H1 (cell line): ENCODE data around the gene GSG1L2. TPM values are rescaled to one million over a fixed set of nuclear protein-coding genes. Genes with fewer than 3 reads are reported as not detected.

ENCODE experiments used
- CTCF ChIA-PET: fragments of 300-600 bp; sonication (Branson Sonifier 250); formaldehyde crosslinking; loops from one replicate; lab custom pipeline; 2021; ENCODE audit not compliant: partially characterized antibody; lab: Charles Lee
- POLR2A ChIA-PET: fragments of 300-600 bp; sonication (Branson Sonifier 250); formaldehyde crosslinking; loops from one replicate; lab custom pipeline; 2021; ENCODE audit warnings: inconsistent platforms; ENCODE audit not compliant: partially characterized antibody; lab: Charles Lee
- DNase-seq, 2 experiments: peaks; one replicate each; pipeline versions ENCODE4 v3.0.0 to v3.0.0-alpha.2; 2010 to 2022; ENCODE audit warnings: low spot score in 2 of 2, low read depth in 1 of 2, mixed read lengths in 1 of 2
- FAIRE-seq: peaks from 2 replicates; lab custom pipeline; 2011; peaks lifted over from hg19 to GRCh38; lab: Jason Lieb, UNC
- H2AFZ ChIP-seq: 2 replicates; pipeline ENCODE4 v1.8.1; 2012; ENCODE audit warnings: low read length, inconsistent platforms
- H2AK5ac ChIP-seq: 2 replicates; pipeline ENCODE4 v1.6.1; 2013; ENCODE audit warnings: low read depth, low read length
- H2BK120ac ChIP-seq: replicated peaks from 2 replicates; pipeline ENCODE3; 2013; ENCODE audit warnings: low read depth, low read length, inconsistent platforms
- H2BK12ac ChIP-seq: 2 replicates; pipeline ENCODE4 v1.6.1; 2013; ENCODE audit warnings: low read depth, low read length
- H2BK15ac ChIP-seq: 2 replicates; pipeline ENCODE4 v1.6.1; 2013; ENCODE audit warnings: low read length
- H2BK20ac ChIP-seq: 2 replicates; pipeline ENCODE4 v1.6.1; 2013; ENCODE audit warnings: low read length
- H2BK5ac ChIP-seq: 2 replicates; pipeline ENCODE4 v1.6.1; 2013; ENCODE audit warnings: low read depth, low read length
- H3K14ac ChIP-seq: 2 replicates; pipeline ENCODE4 v1.6.1; 2013; ENCODE audit warnings: inconsistent platforms; ENCODE audit not compliant: insufficient read length
- H3K18ac ChIP-seq: 2 replicates; pipeline ENCODE4 v1.6.1; 2013; ENCODE audit warnings: low read length; ENCODE audit errors: extremely low read depth
- H3K23ac ChIP-seq: 2 replicates; pipeline ENCODE4 v1.6.1; 2013; ENCODE audit warnings: inconsistent platforms; ENCODE audit not compliant: insufficient read length
- H3K23me2 ChIP-seq: 2 replicates; pipeline ENCODE4 v1.6.1; 2013; ENCODE audit warnings: low read depth, low read length
- H3K27ac ChIP-seq: 2 replicates; pipeline ENCODE4 v1.6.1; 2011; ENCODE audit warnings: low read depth, low read length, inconsistent platforms
- H3K27me3 ChIP-seq, 4 experiments: replicated peaks in 1 of 4; 1 replicate in 1 of 4; 2 replicates in 3 of 4; pipeline versions ENCODE4 v1.6.1 to v1.8.1; 2011 to 2013; ENCODE audit warnings: low read length in 3 of 4, mild to moderate bottlenecking in 3 of 4, inconsistent platforms in 2 of 4, mixed read lengths in 2 of 4, moderate library complexity in 1 of 4; ENCODE audit not compliant: control insufficient read depth in 3 of 4, insufficient read depth in 3 of 4; ENCODE audit errors: extremely low read depth in 1 of 4
- H3K36me3 ChIP-seq, 4 experiments: 2 replicates each; pipeline versions ENCODE4 v1.6.1 to v1.8.1; 2011 to 2013; ENCODE audit warnings: mild to moderate bottlenecking in 4 of 4, low read length in 3 of 4, moderate library complexity in 2 of 4, control low read depth in 1 of 4, inconsistent platforms in 1 of 4; ENCODE audit not compliant: insufficient read depth in 4 of 4, control insufficient read depth in 2 of 4
- H3K4ac ChIP-seq: replicated peaks from 2 replicates; pipeline ENCODE3; 2013; ENCODE audit warnings: low read length, low read depth, mixed read lengths, inconsistent platforms; ENCODE audit not compliant: insufficient read length
- H3K4me1 ChIP-seq, 4 experiments: replicated peaks in 1 of 4; 1 replicate in 1 of 4; 2 replicates in 3 of 4; pipeline versions ENCODE4 v1.6.1 to v1.8.1; 2011 to 2013; ENCODE audit warnings: low read length in 3 of 4, inconsistent platforms in 2 of 4, mixed read lengths in 1 of 4; ENCODE audit not compliant: insufficient read depth in 4 of 4, control insufficient read depth in 3 of 4
- H3K4me2 ChIP-seq, 2 experiments: 2 replicates each; pipeline versions ENCODE4 v1.6.1 to v1.8.1; 2011 to 2013; ENCODE audit warnings: low read depth in 2 of 2, low read length in 2 of 2, control low read depth in 1 of 2, inconsistent platforms in 1 of 2, mild to moderate bottlenecking in 1 of 2; ENCODE audit not compliant: insufficient read depth in 1 of 2
- H3K4me3 ChIP-seq, 4 experiments: fragments of 200-600, 300-600 bp in 1 of 4; sonication (generic), shearing (Covaris generic), sonication (Bioruptor Twin) in 1 of 4; 2 replicates each; pipeline versions ENCODE4 v1.5.1 to v1.8.1; 2011 to 2016; ENCODE audit warnings: low read length in 4 of 4, low read depth in 3 of 4, control low read depth in 2 of 4, inconsistent platforms in 2 of 4, mild to moderate bottlenecking in 2 of 4, mixed read lengths in 1 of 4, moderate library complexity in 1 of 4; ENCODE audit not compliant: insufficient read depth in 2 of 4; ENCODE audit errors: extremely low read depth in 1 of 4
- H3K56ac ChIP-seq: replicated peaks from 2 replicates; pipeline ENCODE3; 2013; ENCODE audit warnings: low read depth, mild to moderate bottlenecking, mixed read lengths, low read length, inconsistent platforms; ENCODE audit not compliant: insufficient read length
- H3K79me1 ChIP-seq: 2 replicates; pipeline ENCODE4 v1.6.1; 2013; ENCODE audit warnings: low read depth, low read length, control low read depth
- H3K79me2 ChIP-seq, 2 experiments: 2 replicates each; pipeline versions ENCODE4 v1.6.1 to v1.8.1; 2012 to 2013; ENCODE audit warnings: low read length in 2 of 2, mild to moderate bottlenecking in 2 of 2, inconsistent platforms in 1 of 2; ENCODE audit not compliant: insufficient read depth in 2 of 2, control insufficient read depth in 1 of 2
- H3K9ac ChIP-seq, 4 experiments: replicated peaks in 1 of 4; 1 replicate in 1 of 4; 2 replicates in 3 of 4; pipeline versions ENCODE4 v1.6.1 to v1.8.1; 2011 to 2013; ENCODE audit warnings: low read depth in 3 of 4, low read length in 3 of 4, control low read depth in 2 of 4, mild to moderate bottlenecking in 2 of 4, moderate library complexity in 2 of 4, inconsistent platforms in 1 of 4; ENCODE audit errors: extremely low read depth in 1 of 4
- H3K9me3 ChIP-seq, 2 experiments: 2 replicates each; pipeline versions ENCODE4 v1.6.1 to v1.8.1; 2012 to 2013; ENCODE audit warnings: mild to moderate bottlenecking in 2 of 2, moderate library complexity in 2 of 2, control low read depth in 1 of 2, inconsistent platforms in 1 of 2, low read depth in 1 of 2, low read length in 1 of 2, mixed read lengths in 1 of 2; ENCODE audit not compliant: insufficient read depth in 2 of 2
- H4K20me1 ChIP-seq, 2 experiments: replicated peaks in 1 of 2; 2 replicates each; pipeline versions ENCODE3 to v1.8.1; 2011 to 2013; ENCODE audit warnings: inconsistent platforms in 2 of 2, low read length in 2 of 2, mild to moderate bottlenecking in 1 of 2; ENCODE audit not compliant: insufficient read depth in 2 of 2, control insufficient read depth in 1 of 2
- H4K5ac ChIP-seq: 2 replicates; pipeline ENCODE4 v1.6.1; 2013; ENCODE audit warnings: low read length, low read depth, mixed read lengths, inconsistent platforms; ENCODE audit not compliant: insufficient read length
- H4K8ac ChIP-seq: 2 replicates; pipeline ENCODE4 v1.8.0; 2013; ENCODE audit warnings: mild to moderate bottlenecking, moderate library complexity, low read length, inconsistent platforms; ENCODE audit not compliant: insufficient read depth; ENCODE audit errors: extremely low read depth
- H4K91ac ChIP-seq: replicated peaks from 2 replicates; pipeline ENCODE3; 2013; ENCODE audit warnings: low read length, mixed read lengths, inconsistent platforms; ENCODE audit not compliant: insufficient read length
- ASH2L ChIP-seq: fragments of 200-600, 300-600 bp; sonication (generic); IDR thresholded peaks from one replicate; pipeline ENCODE4 v1.7.1; 2017; ENCODE audit warnings: low read length
- EP300 ChIP-seq, 2 experiments: IDR thresholded peaks; 1 replicate in 1 of 2; 2 replicates in 1 of 2; pipeline ENCODE4 v1.6.1; 2011 to 2012; ENCODE audit warnings: low read depth in 2 of 2, low read length in 2 of 2, mild to moderate bottlenecking in 2 of 2, borderline replicate concordance in 1 of 2, inconsistent platforms in 1 of 2, moderate library complexity in 1 of 2
- EZH2 ChIP-seq: fragments of 200-600 bp; sonication (generic); IDR thresholded peaks from 2 replicates; pipeline ENCODE4 v1.7.1; 2012; ENCODE audit warnings: low read depth, mild to moderate bottlenecking, moderate library complexity, low read length, inconsistent platforms; ENCODE audit not compliant: severe bottlenecking
- GTF2F1 ChIP-seq: IDR thresholded peaks from 2 replicates; pipeline ENCODE4 v1.6.1; 2012; ENCODE audit warnings: low read depth, low read length, improper control_type of control experiment, borderline replicate concordance
- MAX ChIP-seq: IDR thresholded peaks from 2 replicates; pipeline ENCODE4 v1.6.1; 2012; ENCODE audit warnings: inconsistent platforms
- NANOG ChIP-seq: IDR thresholded peaks from 2 replicates; pipeline ENCODE4 v1.6.1; 2011; ENCODE audit warnings: low read length, low read depth, mild to moderate bottlenecking, inconsistent platforms; ENCODE audit not compliant: insufficient read depth, poor library complexity, severe bottlenecking
- PHF8 ChIP-seq: fragments of 200-600 bp; sonication (generic); conservative IDR thresholded peaks from 2 replicates; pipeline ENCODE4 v1.7.1; 2012; ENCODE audit warnings: low read depth, mild to moderate bottlenecking, inconsistent platforms, low read length, moderate library complexity
- POLR2A ChIP-seq, 2 experiments: IDR thresholded peaks; 1 replicate in 1 of 2; 2 replicates in 1 of 2; pipeline ENCODE4 v1.6.1; 2011; ENCODE audit warnings: low read depth in 2 of 2, low read length in 2 of 2, mild to moderate bottlenecking in 2 of 2; ENCODE audit errors: control extremely low read depth in 1 of 2
- RFX5 ChIP-seq: IDR thresholded peaks from 2 replicates; pipeline ENCODE4 v1.6.1; 2011; ENCODE audit warnings: low read depth, low read length, improper control_type of control experiment, borderline replicate concordance
- SP2 ChIP-seq: IDR thresholded peaks from 2 replicates; pipeline ENCODE4 v1.6.1; 2012; ENCODE audit warnings: mild to moderate bottlenecking, low read length, inconsistent platforms
- TAF7 ChIP-seq: optimal IDR thresholded peaks from 2 replicates; pipeline ENCODE3; 2011; ENCODE audit warnings: low read depth, mild to moderate bottlenecking, inconsistent platforms, low read length, moderate library complexity, borderline replicate concordance
- WGBS, 2 experiments: shearing (Covaris generic) in 1 of 2; methylation state at CpG; one replicate each; pipeline versions ENCODE4 v1.1.6 to v1.1.7; 2013 to 2015; ENCODE audit warnings: low lambda C conversion rate in 2 of 2, mixed read lengths in 2 of 2, inconsistent platforms in 1 of 2, low coverage in 1 of 2, missing lambda C conversion rate in 1 of 2; ENCODE audit not compliant: insufficient replicate concordance in 2 of 2, insufficient coverage in 1 of 2, insufficient read length in 1 of 2; ENCODE audit errors: extremely low coverage in 1 of 2, missing lambda C conversion rate in 1 of 2; 5-methylcytosine and 5-hydroxymethylcytosine counted together
- polyA plus RNA-seq, 7 experiments: library from polyadenylated mRNA; depleted of rRNA in 3 of 7; stranded (reverse) in 5 of 7; unstranded in 2 of 7; fragments of >200 nt in 5 of 7; fragments of 200-250 nt in 2 of 7; gene quantifications; 1 replicate in 5 of 7; 2 replicates in 1 of 7; 4 replicates in 1 of 7; pipeline versions ENCODE4 v1.2.1 to v1.2.3, GENCODE V29; 2011 to 2013; ENCODE audit warnings: missing spikeins in 2 of 7, mixed read lengths in 2 of 7
- total RNA-seq: library from RNA; stranded (reverse); fragmentation: NEBNext Ultra II Directional; extraction: Animal tissue kit (Norgen Biotek cat#: 25700); gene quantifications from 2 replicates; pipeline ENCODE4 v1.2.1, GENCODE V29; 2021

GSG1L2 gene
- total and polyA plus RNA-seq, 2 of the 8 experiments (the other 6 are each of a cell fraction or from before 2014, with no cell fraction given): not detected

GRCh38 chr17:9805769-9806168 is 16.1 kb downstream of the GSG1L2 start:
- no peak overlapping the region for H2AFZ ChIP-seq
- no peaks in the 10 kb centered on the region for H3K79me2 ChIP-seq
- H4K8ac ChIP-seq: no peak overlapping the region
- no peak overlapping the region for H3K4ac ChIP-seq
- no peak for DNase-seq
- H2BK20ac ChIP-seq: no peak overlapping the region
- no peak overlapping the region for H3K56ac ChIP-seq
- no peak overlapping the region for H3K4me2 ChIP-seq
- 0 out of 4 replicates have a peak, but pooled peaks cover 0 to 2% of the 10 kb centered on the region in 2 experiments for H3K9me3 ChIP-seq
- no peak for TF ChIP-seq TAF7
- no peak for TF ChIP-seq MAX
- TF ChIP-seq EZH2: no peak
- TF ChIP-seq POLR2A (IDR thresholded peaks at IDR 0.05; ENCODE audit: control extremely low read depth in 1 of 2, low read depth in 2 of 2, low read length in 2 of 2): no peak
- TF ChIP-seq GTF2F1: no peak
- no peak for TF ChIP-seq ASH2L
- TF ChIP-seq EP300 (IDR thresholded peaks at IDR 0.05; ENCODE audit: borderline replicate concordance in 1 of 2, low read depth in 2 of 2, low read length in 2 of 2): no peak
- no peak for TF ChIP-seq NANOG
- no peak for TF ChIP-seq SP2
- no peak for TF ChIP-seq RFX5
- no peak for TF ChIP-seq PHF8
- TF ChIP-seq, all 59 proteins: peak for 0
- no peak overlapping the region for H2BK5ac ChIP-seq
- no peak overlapping the region for H3K4me3 ChIP-seq
- H4K91ac ChIP-seq: no peak overlapping the region
- H2BK120ac ChIP-seq: no peak overlapping the region
- H2BK15ac ChIP-seq: no peak overlapping the region
- H3K23me2 ChIP-seq: no peaks in the 10 kb centered on the region
- no peak overlapping the region for H3K18ac ChIP-seq
- no peaks in the 10 kb centered on the region for H3K27me3 ChIP-seq
- H4K20me1 ChIP-seq: no peaks in the 10 kb centered on the region
- FAIRE-seq: no peak
- ChIA-PET POLR2A (no interaction called here), CTCF (interaction anchor here (1.5 to 2.0 kb wide), 3 partner anchors 12 to 84 kb away, joined by 3 to 4 read pairs (median 4); no protein-coding TSS in a partner anchor)
- no peak overlapping the region for H3K23ac ChIP-seq
- no peaks in the 10 kb centered on the region for H3K79me1 ChIP-seq
- H2AK5ac ChIP-seq: no peak overlapping the region
- no peak overlapping the region for H3K9ac ChIP-seq
- H3K36me3 ChIP-seq: no peaks in the 10 kb centered on the region
- H2BK12ac ChIP-seq: no peak overlapping the region
- no peaks in the 10 kb centered on the region for H3K4me1 ChIP-seq
- H3K14ac ChIP-seq: no peak overlapping the region
- H3K27ac ChIP-seq: no peak overlapping the region
- WGBS, 2 experiments: 75% methylated on average over 4 of the region's 4 CpGs; no CpG with 5 or more reads in 1 of the 2 experiments
- H4K5ac ChIP-seq: no peak overlapping the region
